ENCODE measurements around the gene ZNF275.

GRCh38 chrX:153400146-153401132, 66.5 kb downstream of the ZNF275 start:
- TF ChIP-seq EZH2 (IDR thresholded peaks at IDR 0.05; ENCODE audit: borderline replicate concordance) (no peak), CTCF (IDR thresholded peaks at IDR 0.05; ENCODE audit: poor library complexity) (peak; percentile 43)

All from hepatocyte (in vitro differentiated cells).